Hepatocyte (in vitro differentiated cells): ENCODE data around the gene THAP5. TPM values are rescaled to one million over a fixed set of nuclear protein-coding genes. Genes with fewer than 3 reads are reported as not detected.

Experiments used
- DNase-seq: peaks from one replicate; pipeline ENCODE4 v3.0.0-alpha.2; 2016; ENCODE audit warnings: low spot score
- H2AFZ ChIP-seq: fragments of 200-600 bp; sonication (generic); 2 replicates; pipeline ENCODE4 v1.6.0; 2016; ENCODE audit warnings: antibody characterized with exemption, mild to moderate bottlenecking
- H3K27ac ChIP-seq: fragments of 200-600 bp; sonication (generic); 2 replicates; pipeline ENCODE4 v1.5.1; 2016; ENCODE audit warnings: mild to moderate bottlenecking
- H3K27me3 ChIP-seq: fragments of 200-600 bp; sonication (generic); 2 replicates; pipeline ENCODE4 v1.6.1; 2016
- H3K36me3 ChIP-seq: fragments of 200-600 bp; sonication (generic); replicated peaks from 2 replicates; pipeline ENCODE4 v1.5.1; 2016; ENCODE audit warnings: low read depth; ENCODE audit not compliant: insufficient read depth
- H3K4me1 ChIP-seq: fragments of 200-600 bp; sonication (generic); 2 replicates; pipeline ENCODE4 v1.5.1; 2016; ENCODE audit warnings: mild to moderate bottlenecking, moderate library complexity; ENCODE audit not compliant: insufficient read depth
- H3K4me2 ChIP-seq: fragments of 200-600 bp; sonication (generic); 2 replicates; pipeline ENCODE4 v1.6.0; 2016
- H3K4me3 ChIP-seq: fragments of 200-600 bp; sonication (generic); 2 replicates; pipeline ENCODE4 v1.5.1; 2016; ENCODE audit warnings: mild to moderate bottlenecking
- H3K79me2 ChIP-seq: fragments of 200-600 bp; sonication (generic); 2 replicates; pipeline ENCODE4 v1.6.0; 2017; ENCODE audit warnings: mild to moderate bottlenecking
- H3K9me2 ChIP-seq: fragments of 200-600 bp; sonication (generic); replicated peaks from 2 replicates; pipeline ENCODE4 v1.6.0; 2017; ENCODE audit warnings: mild to moderate bottlenecking; ENCODE audit not compliant: insufficient read depth
- H3K9me3 ChIP-seq: fragments of 200-600 bp; sonication (generic); 2 replicates; pipeline ENCODE4 v1.5.1; 2016; ENCODE audit warnings: low read depth, mild to moderate bottlenecking
- H4K20me1 ChIP-seq: fragments of 200-600 bp; sonication (generic); 2 replicates; pipeline ENCODE4 v1.6.0; 2016; ENCODE audit warnings: mild to moderate bottlenecking; ENCODE audit not compliant: insufficient read depth, poor library complexity, severe bottlenecking
- CTCF ChIP-seq: fragments of 200-600 bp; sonication (generic); IDR thresholded peaks from 2 replicates; pipeline ENCODE4 v1.5.1; 2016; ENCODE audit warnings: antibody characterized with exemption, mild to moderate bottlenecking; ENCODE audit not compliant: poor library complexity
- EZH2 ChIP-seq: fragments of 200-600 bp; sonication (generic); IDR thresholded peaks from 2 replicates; pipeline ENCODE4 v1.6.1; 2016; ENCODE audit warnings: antibody characterized with exemption, mild to moderate bottlenecking, borderline replicate concordance
- EZH2phosphoT487 ChIP-seq: fragments of 200-600 bp; sonication (generic); IDR thresholded peaks from one replicate; pipeline ENCODE4 v1.6.1; 2018; ENCODE audit warnings: antibody characterized with exemption, mild to moderate bottlenecking, low read depth, moderate library complexity; ENCODE audit not compliant: unreplicated experiment, severe bottlenecking
- WGBS: methylation state at CpG from one replicate; pipeline ENCODE4 v1.1.6; 2016; ENCODE audit warnings: low lambda C conversion rate; ENCODE audit errors: missing lambda C conversion rate; 5-methylcytosine and 5-hydroxymethylcytosine counted together
- polyA plus RNA-seq: library from polyadenylated mRNA; unstranded; fragments of >200 nt; fragmentation: Nextera tagmentation; extraction: Ambion mirVana; gene quantifications from 2 replicates; pipeline ENCODE4 v1.2.1, GENCODE V29; 2016
- total RNA-seq: library from RNA; depleted of rRNA; stranded (reverse); fragments of >200 nt; gene quantifications from 2 replicates; pipeline ENCODE4 v1.2.3, GENCODE V29; 2014

The THAP5 gene
- total and polyA plus RNA-seq, 2 experiments from 2014 or later = 8.8 to 36.9 TPM

GRCh38 chr7:108525327-108525984 lies 44.0 kb downstream of the THAP5 start:
- Histone ChIP-seq H3K4me3 (peak overlapping the region; percentile 46), H3K4me2 (peak overlapping the region; percentile 73), H3K9me3 (no peaks in the 10 kb centered on the region), H3K27ac (peak overlapping the region; percentile 97), H3K9me2 (no peaks in the 10 kb centered on the region), H3K36me3 (no peaks in the 10 kb centered on the region), H3K27me3 (no peaks in the 10 kb centered on the region), H3K79me2 (peaks cover 46% of the 10 kb centered on the region), H4K20me1 (peaks cover 13% of the 10 kb centered on the region), H2AFZ (peak overlapping the region; percentile 41), H3K4me1 (peaks cover 26% of the 10 kb centered on the region)
- peak; percentile 85 for DNase-seq
- WGBS = 1% methylated on average over 21 of the region's 22 CpGs
- TF ChIP-seq CTCF = no peak
- TF ChIP-seq EZH2 = no peak
- TF ChIP-seq EZH2phosphoT487 = no peak

- Histone ChIP-seq H3K4me2 (peak overlapping the region; percentile 73), H3K79me2 (peaks cover 73% of the 10 kb centered on the region), H3K9me2 (no peaks in the 10 kb centered on the region), H3K36me3 (no peaks in the 10 kb centered on the region), H3K27me3 (no peaks in the 10 kb centered on the region), H3K27ac (no peak overlapping the region), H3K4me1 (peaks cover 26% of the 10 kb centered on the region), H4K20me1 (peaks cover 27% of the 10 kb centered on the region), H3K9me3 (no peaks in the 10 kb centered on the region), H2AFZ (no peak overlapping the region), H3K4me3 (no peak overlapping the region)
- TF ChIP-seq EZH2phosphoT487 (no peak), EZH2 (no peak), CTCF (no peak)
- 79% methylated on average over 2 of the region's 2 CpGs for WGBS
- no peak for DNase-seq
These were observed 46.7 kb downstream of the THAP5 start for GRCh38 chr7:108522780-108523179.

GRCh38 chr7:108517951-108518350 lies 51.6 kb downstream of the THAP5 start:
- DNase-seq = no peak
- Histone ChIP-seq H3K27ac (no peak overlapping the region), H3K4me3 (no peak overlapping the region), H3K36me3 (no peaks in the 10 kb centered on the region), H3K79me2 (peaks cover 84% of the 10 kb centered on the region), H3K9me3 (no peaks in the 10 kb centered on the region), H3K4me1 (peaks cover 7% of the 10 kb centered on the region), H4K20me1 (peaks cover 25% of the 10 kb centered on the region), H3K27me3 (no peaks in the 10 kb centered on the region), H3K9me2 (no peaks in the 10 kb centered on the region), H2AFZ (no peak overlapping the region), H3K4me2 (no peak overlapping the region)
- TF ChIP-seq CTCF (no peak), EZH2 (no peak), EZH2phosphoT487 (no peak)
- 97% methylated on average over 3 of the region's 3 CpGs for WGBS
